Activated T-helper 2 cell treated with anti-CD3 and anti-CD28 coated beads, Interferon-gamma antibody, Interleukin-2, Interleukin-4, amounts not matched to agents 10 μg/mL and 5 μg/mL and 100 μg/mL, durations not matched to agents 14 hours and 24 hours and 36 hours (primary cell): Measurements from ENCODE around the gene DSCAML1. TPM values are rescaled to one million over a fixed set of nuclear protein-coding genes. Genes with fewer than 3 reads are reported as not detected.
"Not testable (repeated sequence)": the region's sequence is repeated elsewhere in the genome, so short reads cannot be mapped to it uniquely, and the experiment has no call there.

Experiments used
- DNase-seq: peaks from one replicate; pipeline ENCODE4 v3.0.0; 2021; ENCODE audit warnings: low spot score
- H3K27ac Mint-ChIP-seq: one replicate; pipeline ENCODE4 v1.8.0; 2021; ENCODE audit warnings: mixed read lengths
- H3K27me3 Mint-ChIP-seq: one replicate; pipeline ENCODE4 v1.8.0; 2021; ENCODE audit warnings: low read depth, mixed read lengths
- H3K36me3 Mint-ChIP-seq: one replicate; pipeline ENCODE4 v1.8.0; 2021; ENCODE audit warnings: low read depth, mixed read lengths
- H3K4me1 Mint-ChIP-seq: one replicate; pipeline ENCODE4 v1.8.0; 2021; ENCODE audit warnings: low read depth, mixed read lengths
- H3K4me3 Mint-ChIP-seq: one replicate; pipeline ENCODE4 v1.8.0; 2021; ENCODE audit warnings: low read depth, mild to moderate bottlenecking, moderate library complexity, mixed read lengths
- H3K9me3 Mint-ChIP-seq: one replicate; pipeline ENCODE4 v1.8.0; 2021; ENCODE audit warnings: mixed read lengths
- intact Hi-C: fragments of 100-400 bp; cut with micrococcal nuclease; formaldehyde crosslinking; loops from one replicate; pipeline ENCODE4 v1.15.1; 2023
- total RNA-seq: library from RNA; stranded (reverse); gene quantifications from 2 replicates; pipeline ENCODE4 v1.2.3, GENCODE V29; 2022

DSCAML1 gene
- total RNA-seq, 1 donor from 2014 or later: not detected

- no peaks in the 10 kb centered on the region for H3K27me3 Mint-ChIP-seq
- H3K4me1 Mint-ChIP-seq: no peaks in the 10 kb centered on the region
- H3K9me3 Mint-ChIP-seq: peaks cover 2% of the 10 kb centered on the region
- intact Hi-C loops: no loop called here
- H3K27ac Mint-ChIP-seq: no peak overlapping the region
- no peak overlapping the region for H3K4me3 Mint-ChIP-seq
- no peak for DNase-seq
- peaks cover 11% of the 10 kb centered on the region for H3K36me3 Mint-ChIP-seq
Observed at GRCh38 chr11:117410861-117411710, 385.9 kb downstream of the DSCAML1 start.

- no peaks in the 10 kb centered on the region for H3K27me3 Mint-ChIP-seq
- H3K4me3 Mint-ChIP-seq: no peak overlapping the region
- intact Hi-C loops: no loop called here
- H3K27ac Mint-ChIP-seq: no peak overlapping the region
- H3K36me3 Mint-ChIP-seq: peaks cover 19% of the 10 kb centered on the region
- H3K4me1 Mint-ChIP-seq: no peaks in the 10 kb centered on the region
- no peak for DNase-seq
- peaks cover 10% of the 10 kb centered on the region for H3K9me3 Mint-ChIP-seq
Observed at GRCh38 chr11:117410238-117410637, 386.8 kb downstream of the DSCAML1 start.

- H3K4me1 Mint-ChIP-seq: no peaks in the 10 kb centered on the region
- H3K4me3 Mint-ChIP-seq: no peak overlapping the region
- no peaks in the 10 kb centered on the region for H3K27me3 Mint-ChIP-seq
- DNase-seq: no peak
- peaks cover 27% of the 10 kb centered on the region for H3K36me3 Mint-ChIP-seq
- peaks cover 12% of the 10 kb centered on the region for H3K9me3 Mint-ChIP-seq
- intact Hi-C loops: no loop called here
- no peak overlapping the region for H3K27ac Mint-ChIP-seq
Observed at GRCh38 chr11:117409511-117409910, 387.5 kb downstream of the DSCAML1 start.

GRCh38 chr11:117408356-117408755 is 388.7 kb downstream of the DSCAML1 start:
- no peak overlapping the region for H3K27ac Mint-ChIP-seq
- no peak for DNase-seq
- intact Hi-C loops: no loop called here
- peaks cover 38% of the 10 kb centered on the region for H3K36me3 Mint-ChIP-seq
- H3K4me1 Mint-ChIP-seq: no peaks in the 10 kb centered on the region
- no peaks in the 10 kb centered on the region for H3K27me3 Mint-ChIP-seq
- H3K4me3 Mint-ChIP-seq: no peak overlapping the region
- peaks cover 12% of the 10 kb centered on the region for H3K9me3 Mint-ChIP-seq

GRCh38 chr11:117407016-117407415 is 390.0 kb downstream of the DSCAML1 start:
- H3K36me3 Mint-ChIP-seq: peaks cover 47% of the 10 kb centered on the region
- DNase-seq: no peak
- intact Hi-C loops: no loop called here
- H3K9me3 Mint-ChIP-seq: peaks cover 12% of the 10 kb centered on the region
- no peaks in the 10 kb centered on the region for H3K4me1 Mint-ChIP-seq
- H3K27me3 Mint-ChIP-seq: no peaks in the 10 kb centered on the region
- H3K27ac Mint-ChIP-seq: no peak overlapping the region
- no peak overlapping the region for H3K4me3 Mint-ChIP-seq

- Mint-ChIP-seq H3K36me3 (peaks cover 47% of the 10 kb centered on the region), H3K9me3 (peaks cover 12% of the 10 kb centered on the region)
- DNase-seq, intact Hi-C loops, H3K27me3 Mint-ChIP-seq, H3K4me1 Mint-ChIP-seq, H3K27ac Mint-ChIP-seq, H3K4me3 Mint-ChIP-seq: not testable (repeated sequence)
Observed at GRCh38 chr11:117405898-117406297, 391.1 kb downstream of the DSCAML1 start.

- H3K9me3 Mint-ChIP-seq, H3K4me1 Mint-ChIP-seq, H3K4me3 Mint-ChIP-seq, DNase-seq, H3K27me3 Mint-ChIP-seq, intact Hi-C loops, H3K27ac Mint-ChIP-seq: not testable (repeated sequence)
- H3K36me3 Mint-ChIP-seq: peaks cover 68% of the 10 kb centered on the region
Observed at GRCh38 chr11:117399100-117399840, 397.7 kb downstream of the DSCAML1 start.

- H3K4me1 Mint-ChIP-seq, H3K27me3 Mint-ChIP-seq, intact Hi-C loops, H3K27ac Mint-ChIP-seq, DNase-seq, H3K9me3 Mint-ChIP-seq, H3K4me3 Mint-ChIP-seq: not testable (repeated sequence)
- peaks cover 66% of the 10 kb centered on the region for H3K36me3 Mint-ChIP-seq
Observed at GRCh38 chr11:117398618-117399017, 398.4 kb downstream of the DSCAML1 start.

GRCh38 chr11:117396970-117397369 is 400.0 kb downstream of the DSCAML1 start:
- DNase-seq: no peak
- Mint-ChIP-seq H3K27ac (no peak overlapping the region), H3K9me3 (no peaks in the 10 kb centered on the region), H3K36me3 (peaks cover 64% of the 10 kb centered on the region), H3K27me3 (no peaks in the 10 kb centered on the region), H3K4me3 (no peak overlapping the region), H3K4me1 (no peaks in the 10 kb centered on the region)
- intact Hi-C loops: no loop called here

GRCh38 chr11:117395476-117395875 is 401.5 kb downstream of the DSCAML1 start:
- peaks cover 64% of the 10 kb centered on the region for H3K36me3 Mint-ChIP-seq
- no peak overlapping the region for H3K27ac Mint-ChIP-seq
- H3K27me3 Mint-ChIP-seq: no peaks in the 10 kb centered on the region

GRCh38 chr11:117394221-117394925 is 402.6 kb downstream of the DSCAML1 start:
- Mint-ChIP-seq H3K4me1 (no peaks in the 10 kb centered on the region), H3K4me3 (no peak overlapping the region), H3K27ac (no peak overlapping the region), H3K27me3 (no peaks in the 10 kb centered on the region), H3K36me3 (peaks cover 60% of the 10 kb centered on the region), H3K9me3 (no peaks in the 10 kb centered on the region)
- intact Hi-C loops: no loop called here
- no peak for DNase-seq

More at GRCh38 chr11:117395476-117395875, 401.5 kb downstream of the DSCAML1 start:
- no peaks in the 10 kb centered on the region for H3K4me1 Mint-ChIP-seq
- H3K4me3 Mint-ChIP-seq: no peak overlapping the region
- H3K9me3 Mint-ChIP-seq: no peaks in the 10 kb centered on the region
- intact Hi-C loops: no loop called here
- DNase-seq: no peak

- Mint-ChIP-seq H3K9me3 (no peaks in the 10 kb centered on the region), H3K27ac (no peak overlapping the region), H3K4me3 (no peak overlapping the region), H3K27me3 (no peaks in the 10 kb centered on the region), H3K4me1 (peaks cover 3% of the 10 kb centered on the region), H3K36me3 (peaks cover 51% of the 10 kb centered on the region)
- intact Hi-C loops: no loop called here
- no peak for DNase-seq
Observed at GRCh38 chr11:117392979-117393378, 404.0 kb downstream of the DSCAML1 start.
